RPMI8226 (cell line): ENCODE data around the gene ACTRT2.

Experiments used
- DNase-seq: peaks from one replicate; pipeline ENCODE4 v3.0.0-alpha.2; 2015

ACTRT2 gene

GRCh38 chr1:3070309-3070643, 49.0 kb downstream of the ACTRT2 start:
- DNase-seq = no peak

DNA sequence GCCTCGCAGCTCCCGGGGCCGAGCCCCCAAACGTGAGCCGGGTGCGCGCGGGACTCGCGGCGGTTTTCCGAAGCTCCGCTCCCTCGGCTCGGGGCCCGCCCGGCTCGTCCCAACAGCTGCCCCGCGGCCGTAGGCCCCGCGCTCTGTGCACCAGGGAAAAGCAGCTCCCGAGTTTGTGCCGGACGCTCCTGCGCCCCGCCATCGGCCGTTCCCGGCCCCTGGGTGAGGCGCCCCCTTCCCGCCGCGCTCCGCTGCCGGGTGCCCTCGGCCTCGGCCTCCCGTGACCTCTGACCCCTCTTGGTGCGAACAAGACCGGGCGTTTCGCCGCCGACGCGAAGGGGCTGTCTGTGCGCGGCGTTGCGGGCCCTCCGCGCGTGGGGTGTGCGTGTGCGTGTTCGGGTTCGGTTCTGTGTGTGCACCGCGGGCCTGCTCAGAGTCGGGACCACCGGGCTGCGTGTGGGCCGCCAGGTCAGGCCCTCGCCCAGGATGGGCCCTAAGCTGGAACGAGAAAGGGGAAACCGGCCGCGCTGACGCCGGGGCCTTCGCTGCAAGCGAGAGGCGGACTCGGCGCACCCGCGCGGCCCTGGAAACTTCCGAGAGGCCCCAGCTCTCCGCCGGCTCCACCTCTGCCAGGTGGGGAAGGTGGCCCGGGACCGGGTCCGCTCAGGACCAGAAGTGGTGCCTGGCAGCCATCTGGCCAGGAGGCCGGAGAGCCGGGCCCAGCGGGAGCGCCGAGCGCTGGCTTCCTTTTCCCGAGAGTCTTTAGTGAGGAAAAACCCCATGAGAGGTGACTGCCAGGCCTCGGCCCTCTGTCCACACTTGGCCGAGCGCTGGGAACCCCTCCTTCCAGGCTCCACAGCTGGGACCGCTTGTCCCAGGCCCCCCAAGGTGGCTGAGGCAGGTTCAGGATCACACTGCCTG, 49.6 kb downstream of the ACTRT2 start:
- no peak for DNase-seq

- no peak for DNase-seq
Observed at GRCh38 chr1:3071565-3072390, 50.5 kb downstream of the ACTRT2 start.
